Loucy (cell line): ENCODE data around the gene DOCK9.

Source experiments
- H2AFZ ChIP-seq: fragments of 200-600 bp; sonication (generic); 2 replicates; pipeline ENCODE4 v1.6.0; 2016; ENCODE audit warnings: antibody characterized with exemption, mild to moderate bottlenecking, low read length, moderate library complexity
- H3F3A ChIP-seq: fragments of 200-600 bp; 2 replicates; pipeline ENCODE4 v1.6.0; 2016; ENCODE audit warnings: antibody characterized with exemption, low read depth, mild to moderate bottlenecking
- H3K27me3 ChIP-seq: fragments of 200-600 bp; sonication (generic); 2 replicates; pipeline ENCODE4 v1.6.1; 2014; ENCODE audit warnings: low read length, mild to moderate bottlenecking; ENCODE audit not compliant: insufficient read depth, poor library complexity, severe bottlenecking
- H3K36me3 ChIP-seq: fragments of 200-600 bp; sonication (generic); 2 replicates; pipeline ENCODE4 v1.6.1; 2016; ENCODE audit warnings: low read length; ENCODE audit not compliant: insufficient read depth
- H3K4me1 ChIP-seq: fragments of 200-600 bp; sonication (generic); 2 replicates; pipeline ENCODE4 v1.5.1; 2014; ENCODE audit warnings: low read length, mild to moderate bottlenecking; ENCODE audit not compliant: insufficient read depth, poor library complexity, severe bottlenecking
- H3K4me2 ChIP-seq: fragments of 200-600 bp; sonication (generic); 2 replicates; pipeline ENCODE4 v1.6.0; 2014; ENCODE audit warnings: antibody characterized with exemption, low read length, low read depth, mild to moderate bottlenecking; ENCODE audit not compliant: poor library complexity, severe bottlenecking
- H3K4me3 ChIP-seq: fragments of 200-600 bp; sonication (generic); 2 replicates; pipeline ENCODE4 v1.5.1; 2014; ENCODE audit warnings: low read length, mild to moderate bottlenecking, mixed read lengths; ENCODE audit not compliant: poor library complexity, severe bottlenecking
- H3K79me2 ChIP-seq: fragments of 200-600 bp; sonication (generic); 2 replicates; pipeline ENCODE4 v1.6.1; 2014; ENCODE audit warnings: low read length; ENCODE audit not compliant: insufficient read depth
- H3K9ac ChIP-seq: fragments of 200-600 bp; sonication (generic); 2 replicates; pipeline ENCODE4 v1.6.0; 2014; ENCODE audit warnings: mild to moderate bottlenecking, low read depth, low read length, moderate library complexity; ENCODE audit not compliant: poor library complexity, severe bottlenecking
- H3K9me2 ChIP-seq: fragments of 200-600 bp; sonication (generic); replicated peaks from 2 replicates; pipeline ENCODE4 v1.6.1; 2016; ENCODE audit warnings: low read depth, low read length, mixed read lengths
- H3K9me3 ChIP-seq: fragments of 200-600 bp; sonication (generic); 2 replicates; pipeline ENCODE4 v1.6.1; 2014; ENCODE audit warnings: mild to moderate bottlenecking, antibody characterized with exemption, low read length, low read depth; ENCODE audit not compliant: insufficient read depth
- H4K20me1 ChIP-seq: fragments of 200-600 bp; sonication (generic); 2 replicates; pipeline ENCODE4 v1.6.0; 2014; ENCODE audit warnings: antibody characterized with exemption, low read length, mild to moderate bottlenecking; ENCODE audit not compliant: insufficient read depth, poor library complexity, severe bottlenecking
- CTCF ChIP-seq: fragments of 200-600 bp; sonication (generic); conservative IDR thresholded peaks from 2 replicates; pipeline ENCODE4 v1.5.1; 2014; ENCODE audit warnings: mild to moderate bottlenecking, antibody characterized with exemption, low read length
- EZH2phosphoT487 ChIP-seq: fragments of 200-600 bp; IDR thresholded peaks from 2 replicates; pipeline ENCODE4 v1.6.1; 2018; ENCODE audit warnings: antibody characterized with exemption, mild to moderate bottlenecking, moderate library complexity, borderline replicate concordance

DOCK9 gene

GRCh38 chr13:99013951-99014350 lies 36.1 kb upstream of the DOCK9 start:
- Histone ChIP-seq H3K9me3 (no peaks in the 10 kb centered on the region), H3K27me3 (no peaks in the 10 kb centered on the region), H3K4me2 (no peak overlapping the region), H3K9me2 (no peaks in the 10 kb centered on the region), H3K4me3 (no peak overlapping the region), H4K20me1 (no peaks in the 10 kb centered on the region), H3K4me1 (peaks cover under 1% of the 10 kb centered on the region), H3K36me3 (no peaks in the 10 kb centered on the region), H3F3A (no peaks in the 10 kb centered on the region), H3K79me2 (no peaks in the 10 kb centered on the region), H2AFZ (no peak overlapping the region), H3K9ac (no peak overlapping the region)
- no peak for TF ChIP-seq CTCF
- no peak for TF ChIP-seq EZH2phosphoT487

- Histone ChIP-seq H3K4me1 (peaks cover 4% of the 10 kb centered on the region), H3K27me3 (no peaks in the 10 kb centered on the region), H3K9me2 (no peaks in the 10 kb centered on the region), H4K20me1 (no peaks in the 10 kb centered on the region), H3K9me3 (no peaks in the 10 kb centered on the region), H3K79me2 (no peaks in the 10 kb centered on the region), H3K9ac (no peak overlapping the region), H3K4me3 (no peak overlapping the region), H3K36me3 (no peaks in the 10 kb centered on the region), H2AFZ (no peak overlapping the region), H3K4me2 (no peak overlapping the region), H3F3A (no peaks in the 10 kb centered on the region)
- TF ChIP-seq CTCF (no peak), EZH2phosphoT487 (no peak)
Observed at GRCh38 chr13:99012539-99012938, 34.7 kb upstream of the DOCK9 start.

GRCh38 chr13:99009987-99010551 lies 32.2 kb upstream of the DOCK9 start:
- Histone ChIP-seq H3K4me1 (peaks cover 9% of the 10 kb centered on the region), H3K27me3 (no peaks in the 10 kb centered on the region), H3K9me2 (no peaks in the 10 kb centered on the region), H3K9me3 (no peaks in the 10 kb centered on the region), H3F3A (no peaks in the 10 kb centered on the region), H3K4me2 (no peak overlapping the region), H3K36me3 (no peaks in the 10 kb centered on the region), H4K20me1 (no peaks in the 10 kb centered on the region), H3K9ac (no peak overlapping the region), H3K79me2 (no peaks in the 10 kb centered on the region), H3K4me3 (no peak overlapping the region), H2AFZ (no peak overlapping the region)
- no peak for TF ChIP-seq EZH2phosphoT487
- TF ChIP-seq CTCF: no peak
